Non-pigmented ciliary epithelial cell (primary cell): Measurements from ENCODE around the gene CLINT1.
"Not testable (repeated sequence)": the region's sequence is repeated elsewhere in the genome, so short reads cannot be mapped to it uniquely, and the experiment has no call there.

Source experiments
- DNase-seq: peaks from one replicate; pipeline ENCODE4 v3.0.0-alpha.2; 2010; ENCODE audit warnings: low read depth

Gene CLINT1

GRCh38 chr5:157862183-157862851 is 3.4 kb upstream of the CLINT1 start:
- no peak for DNase-seq

GRCh38 chr5:157860898-157861890 is 2.2 kb upstream of the CLINT1 start:
- no peak for DNase-seq

- no peak for DNase-seq
Observed at GRCh38 chr5:157859227-157859575, 256 bp upstream of the CLINT1 start.

- DNase-seq, result no peak
Observed at GRCh38 chr5:157857816-157858526, 974 bp downstream of the CLINT1 start.

GRCh38 chr5:157855404-157855994 is 3.4 kb downstream of the CLINT1 start:
- DNase-seq, result no peak

GRCh38 chr5:157853365-157853764 is 5.6 kb downstream of the CLINT1 start:
- DNase-seq, result not testable (repeated sequence)

GRCh38 chr5:157845914-157846598 is 12.9 kb downstream of the CLINT1 start:
- DNase-seq, result no peak

GRCh38 chr5:157842787-157843186 is 16.2 kb downstream of the CLINT1 start:
- no peak for DNase-seq

GRCh38 chr5:157842185-157842584 is 16.8 kb downstream of the CLINT1 start:
- no peak for DNase-seq

- DNase-seq, result no peak
Observed at GRCh38 chr5:157839157-157839795, 19.7 kb downstream of the CLINT1 start.

GRCh38 chr5:157836121-157836753 is 22.7 kb downstream of the CLINT1 start:
- no peak for DNase-seq

- DNase-seq, result no peak
Observed at GRCh38 chr5:157835041-157835440, 23.9 kb downstream of the CLINT1 start.

GRCh38 chr5:157828944-157829639 is 29.9 kb downstream of the CLINT1 start:
- DNase-seq, result no peak

- no peak for DNase-seq
Observed at GRCh38 chr5:157828105-157828943, 30.6 kb downstream of the CLINT1 start.

- DNase-seq, result no peak
Observed at GRCh38 chr5:157827423-157827822, 31.5 kb downstream of the CLINT1 start.

GRCh38 chr5:157823655-157824054 is 35.3 kb downstream of the CLINT1 start:
- DNase-seq, result no peak

GRCh38 chr5:157821822-157822622 is 36.9 kb downstream of the CLINT1 start:
- no peak for DNase-seq

- DNase-seq, result no peak
Observed at GRCh38 chr5:157821405-157821804, 37.5 kb downstream of the CLINT1 start.
